SIG-M5 treated with dmso at 0.1 percent for 504 hours (cell line): Measurements from ENCODE around the gene ZNF566.

Experiments
- DNase-seq: peaks from one replicate; lab custom pipeline; 2025; ENCODE audit not compliant: unreplicated experiment; lab: John Stamatoyannopoulos, UW

ZNF566 gene

DNA sequence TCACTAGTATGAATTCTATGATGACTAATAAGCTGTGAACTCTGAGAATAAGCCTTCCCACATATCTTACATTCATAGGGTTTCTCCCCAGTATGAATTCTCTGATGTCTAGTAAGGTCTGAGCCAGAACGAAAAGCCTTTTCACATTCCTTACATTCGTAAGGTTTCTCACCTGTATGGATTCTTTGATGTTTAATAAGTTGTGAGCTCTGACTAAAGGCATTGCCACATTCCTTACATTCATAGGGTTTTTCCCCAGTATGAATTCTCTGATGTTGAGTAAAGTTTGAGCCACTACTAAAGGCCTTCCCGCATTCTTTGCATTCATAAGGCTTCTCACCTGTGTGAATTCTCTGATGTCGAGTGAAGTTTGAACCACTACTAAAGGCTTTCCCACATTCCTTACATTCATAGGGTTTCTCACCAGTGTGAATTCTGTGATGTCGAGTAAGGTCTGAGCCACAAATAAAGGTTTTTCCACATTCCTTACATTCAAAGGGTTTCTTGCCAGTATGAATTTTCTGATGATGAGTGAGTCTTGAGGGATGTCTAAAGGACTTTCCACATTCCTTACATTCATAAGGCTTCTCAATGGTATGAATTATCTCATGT lies 40.2 kb downstream of the ZNF566 start:
- no peak for DNase-seq

DNA sequence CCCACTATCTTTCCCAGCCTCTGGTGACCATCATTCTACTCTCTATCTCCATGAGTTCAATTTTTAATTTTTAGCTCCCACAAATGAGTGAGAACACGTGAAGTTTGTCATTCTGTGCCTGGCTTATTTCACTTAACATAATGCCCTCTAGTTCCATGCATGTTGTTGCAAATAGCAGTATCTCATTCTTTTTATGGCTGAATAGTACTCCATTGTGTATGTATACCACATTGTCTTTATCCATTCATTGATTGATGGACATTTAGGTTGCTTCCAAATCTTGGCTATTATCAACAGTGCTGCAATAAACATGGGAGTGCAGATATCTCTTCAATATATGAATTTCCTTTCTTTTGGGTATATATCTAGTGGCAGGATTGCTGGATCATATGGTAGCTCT lies 48.0 kb downstream of the ZNF566 start:
- no peak for DNase-seq

- no peak for DNase-seq
Observed at GRCh38 chr19:36436531-36436930, 52.8 kb downstream of the ZNF566 start.

DNA sequence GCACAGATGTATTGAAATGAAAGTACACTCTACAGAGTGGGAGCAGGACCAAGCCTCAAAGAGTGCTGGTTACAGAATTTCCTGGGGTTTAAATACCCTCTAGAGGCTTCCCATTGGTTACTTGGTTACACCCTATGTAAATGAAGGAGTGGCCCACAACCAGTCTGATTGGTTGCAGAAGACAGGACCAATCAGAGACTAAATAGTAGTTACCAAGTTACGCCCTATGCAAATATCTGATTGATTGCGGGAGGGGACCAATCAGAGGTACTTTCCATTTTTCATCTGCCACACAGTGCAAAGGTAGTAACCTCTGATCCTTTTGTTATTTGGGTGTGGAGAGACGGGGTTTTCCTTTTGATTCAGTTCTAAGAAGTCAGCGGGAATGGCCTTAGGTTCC lies 65.4 kb downstream of the ZNF566 start:
- DNase-seq: no peak

- DNase-seq: no peak
Observed at GRCh38 chr19:36421749-36422481, 67.4 kb downstream of the ZNF566 start.

DNA sequence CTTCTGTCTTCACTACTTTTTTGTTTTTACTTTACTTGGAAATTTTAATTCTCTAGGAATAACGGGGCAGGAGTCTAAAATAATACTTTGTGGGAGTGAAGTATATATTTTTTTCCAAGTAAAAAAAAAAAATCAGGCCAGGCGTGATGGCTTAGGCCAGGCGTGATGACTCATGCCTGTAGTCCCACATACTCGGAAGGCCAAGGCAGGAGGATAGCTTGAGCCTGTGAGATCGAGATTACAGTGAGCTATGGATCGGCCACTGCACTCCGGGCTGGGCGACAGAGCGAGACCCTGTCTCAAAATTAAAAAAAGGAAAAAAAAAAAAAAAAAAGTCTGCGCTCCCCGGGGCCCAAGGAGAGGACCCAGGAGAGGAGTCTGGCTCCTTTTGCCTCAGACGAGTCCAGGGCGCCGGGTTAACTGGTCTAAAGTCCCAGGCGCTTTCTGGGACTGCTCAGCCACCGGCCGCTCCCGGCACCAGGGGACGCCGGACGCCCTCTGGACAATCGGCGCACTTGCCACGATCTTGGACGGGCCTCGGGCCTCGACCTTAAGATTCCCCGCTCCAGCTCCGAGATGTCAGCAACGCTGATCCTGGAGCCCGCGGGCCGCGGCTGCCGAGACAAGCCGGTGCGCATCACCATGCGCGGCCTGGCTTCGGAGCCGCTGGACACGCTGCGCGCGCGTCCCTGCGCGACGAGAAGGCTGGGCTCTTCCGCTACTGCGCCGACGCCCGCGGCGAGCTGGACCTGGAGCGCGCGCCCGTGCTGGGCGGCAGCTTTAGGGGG lies 68.2 kb downstream of the ZNF566 start:
- no peak for DNase-seq

DNA sequence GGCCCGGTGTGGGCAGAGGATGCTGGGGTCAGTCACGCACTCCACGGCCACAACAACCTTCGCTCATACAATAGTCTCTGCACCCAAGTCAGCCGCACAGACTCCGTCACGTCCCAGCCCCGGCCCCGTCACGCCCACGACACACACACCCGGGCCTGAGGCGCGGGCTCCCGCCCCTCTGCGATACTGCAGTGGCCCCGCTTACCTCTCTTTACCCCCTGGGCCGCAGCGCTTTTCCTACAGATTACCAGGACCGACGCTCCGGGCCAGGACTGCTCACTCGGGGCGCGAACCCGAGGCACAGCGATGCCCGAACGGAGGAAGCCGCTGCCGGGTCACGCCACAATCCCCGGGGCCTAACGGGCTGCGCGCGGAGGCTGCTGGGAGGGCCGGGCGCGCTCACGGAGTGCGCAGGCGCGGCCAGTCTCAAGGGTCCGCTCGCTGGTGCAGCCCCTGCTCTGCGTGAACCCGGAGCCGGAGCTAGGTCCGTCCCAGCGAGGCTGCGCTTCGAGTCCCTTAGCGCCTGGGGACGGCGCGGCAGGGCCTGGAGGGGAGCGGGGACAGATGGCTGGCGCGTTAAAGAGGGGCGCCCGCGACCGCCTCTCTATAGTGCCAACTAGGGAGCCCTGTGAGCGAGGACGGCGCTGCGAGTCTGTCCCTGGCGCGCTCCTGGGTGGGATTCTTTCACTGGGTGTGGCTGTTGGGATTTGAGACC lies 70.9 kb downstream of the ZNF566 start, which contains the start of gene ZFP82:
Gene ZFP82 (minus strand): TSS at position 358 of the 715 bp plus-strand sequence. CDS start 8,855 bp downstream, outside the sequence.
- DNase-seq: no peak

- no peak for DNase-seq
Observed at GRCh38 chr19:36417752-36418286, 71.5 kb downstream of the ZNF566 start.

- DNase-seq: no peak
Observed at GRCh38 chr19:36409841-36410240, 79.5 kb downstream of the ZNF566 start.

GRCh38 chr19:36408101-36408500 lies 81.3 kb downstream of the ZNF566 start:
- DNase-seq: no peak

GRCh38 chr19:36404498-36404897 lies 84.9 kb downstream of the ZNF566 start:
- DNase-seq: no peak

DNA sequence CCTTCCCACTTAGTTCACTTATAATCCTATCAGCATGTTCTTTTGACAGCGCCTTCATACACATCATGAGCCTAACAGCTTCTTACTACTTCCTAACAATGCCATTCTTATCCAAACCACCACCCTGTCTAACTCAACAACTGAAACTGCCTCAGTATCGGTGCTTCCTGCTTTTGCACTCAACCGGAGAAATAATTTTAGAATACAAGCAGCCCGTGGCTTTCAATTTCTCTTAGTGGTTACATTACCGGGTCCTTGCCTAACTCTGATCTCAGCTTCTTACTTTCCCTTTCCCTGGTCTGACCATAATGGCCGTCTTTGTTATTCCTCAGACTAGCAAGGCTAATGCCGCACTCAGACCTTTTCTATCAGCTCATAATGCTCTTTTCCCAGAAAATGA lies 87.9 kb downstream of the ZNF566 start:
- DNase-seq: no peak

DNA sequence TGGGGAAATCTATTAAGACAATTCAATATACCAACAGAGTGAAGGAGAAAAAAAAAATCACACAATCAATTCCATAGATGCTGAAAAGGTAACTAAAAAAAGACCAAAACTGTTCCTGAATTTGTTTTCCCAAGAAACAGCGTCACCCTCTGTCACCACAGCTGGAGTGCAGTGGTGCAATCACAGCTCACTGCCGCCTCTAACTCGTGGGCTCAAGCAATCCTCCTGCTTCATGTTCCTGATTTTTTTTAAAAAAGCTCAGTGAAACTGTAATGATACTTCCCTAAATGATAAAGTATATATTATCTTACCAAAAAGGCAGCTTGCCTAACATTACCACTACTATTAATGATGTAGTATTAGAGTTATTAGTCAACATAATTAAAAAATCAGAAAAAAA lies 90.8 kb downstream of the ZNF566 start:
- DNase-seq: no peak
